K562 (cell line): ENCODE data around the gene TXNL1. TPM values are rescaled to one million over a fixed set of nuclear protein-coding genes. Genes with fewer than 3 reads are reported as not detected.

Experiments used
- ATAC-seq: fragments of 200-7000 bp; cut with Tn5 transposase; 3 replicates; pipeline ENCODE4 v1.9.1; 2020; ENCODE audit warnings: moderate library complexity
- BruUV-seq: library from RNA; stranded (reverse); fragments of 400-500 nt; replicated peaks from 2 replicates; lab custom pipeline; 2021; lab: Mats Ljungman, UMichigan
- CTCF ChIA-PET: fragments of 300-600 bp; formaldehyde crosslinking; extraction: SDS; loops from one replicate; lab custom pipeline; 2021; ENCODE audit warnings: low intra/inter-chr PET ratio; lab: Yijun Ruan, JAX
- POLR2A ChIA-PET: fragments of 300-600, 350-650 bp; sonication (Branson Sonifier 250); formaldehyde crosslinking; extraction: SDS; loops from one replicate; lab custom pipeline; 2021; ENCODE audit warnings: antibody characterized with exemption, inconsistent platforms; lab: Yijun Ruan, JAX
- DNase-seq, 4 experiments: peaks; one replicate each; pipeline versions ENCODE4 v3.0.0 to v3.0.0-alpha.2; 2011 to 2018; ENCODE audit warnings: low spot score in 3 of 4, mixed read lengths in 3 of 4; ENCODE audit errors: extremely low read depth in 1 of 4
- FAIRE-seq: peaks from 2 replicates; lab custom pipeline; 2011; peaks lifted over from hg19 to GRCh38; lab: Jason Lieb, UNC
- H2AFZ ChIP-seq: 2 replicates; pipeline ENCODE4 v1.6.0; 2011; ENCODE audit warnings: low read depth, low read length, control low read depth, inconsistent platforms
- H3K27ac ChIP-seq: fragments of 200-600 bp; 3 replicates; pipeline ENCODE4 v1.8.0; 2011; ENCODE audit warnings: low read depth, mild to moderate bottlenecking, control low read depth, inconsistent platforms, low read length, moderate library complexity, mixed read lengths; ENCODE audit errors: extremely low read depth
- H3K27me3 ChIP-seq, 2 experiments: fragments of 300-600 bp in 1 of 2; 2 replicates in 1 of 2; 3 replicates in 1 of 2; pipeline versions ENCODE4 v1.6.0 to v1.8.0; 2011; ENCODE audit warnings: inconsistent platforms in 2 of 2, low read length in 2 of 2, mild to moderate bottlenecking in 1 of 2, mixed read lengths in 1 of 2, moderate library complexity in 1 of 2; ENCODE audit not compliant: control insufficient read depth in 2 of 2, insufficient read depth in 2 of 2
- H3K36me3 ChIP-seq: fragments of 300-600 bp; 3 replicates; pipeline ENCODE4 v1.8.0; 2011; ENCODE audit warnings: mild to moderate bottlenecking, low read length, inconsistent platforms; ENCODE audit not compliant: control insufficient read depth, insufficient read depth
- H3K4me1 ChIP-seq, 2 experiments: fragments of 200-600 bp in 1 of 2; replicated peaks in 1 of 2; 2 replicates in 1 of 2; 3 replicates in 1 of 2; pipeline versions ENCODE4 v1.5.1 to v1.8.0; 2011; ENCODE audit warnings: inconsistent platforms in 2 of 2, low read length in 2 of 2, mild to moderate bottlenecking in 1 of 2, mixed read lengths in 1 of 2, moderate library complexity in 1 of 2; ENCODE audit not compliant: control insufficient read depth in 2 of 2, insufficient read depth in 2 of 2
- H3K4me2 ChIP-seq: 2 replicates; pipeline ENCODE4 v1.6.1; 2011; ENCODE audit warnings: low read length, control low read depth, inconsistent platforms, mixed read lengths; ENCODE audit not compliant: insufficient read depth
- H3K4me3 ChIP-seq: fragments of 200-600 bp; sonication (generic), shearing (Covaris generic); 2 replicates; pipeline ENCODE4 v1.5.1; 2016; ENCODE audit warnings: control low read depth, inconsistent platforms
- H3K79me2 ChIP-seq: fragments of 200-600 bp; 3 replicates; pipeline ENCODE4 v1.8.0; 2011; ENCODE audit warnings: low read length, inconsistent platforms; ENCODE audit not compliant: control insufficient read depth, insufficient read depth
- H3K9ac ChIP-seq, 2 experiments: 2 replicates each; pipeline versions ENCODE4 v1.6.0 to v1.6.1; 2011; ENCODE audit warnings: low read depth in 2 of 2, low read length in 2 of 2, control low read depth in 1 of 2, inconsistent platforms in 1 of 2, mild to moderate bottlenecking in 1 of 2, mixed read lengths in 1 of 2; ENCODE audit not compliant: insufficient read depth in 1 of 2
- H3K9me1 ChIP-seq: one replicate; pipeline ENCODE4 v1.6.0; 2011; ENCODE audit warnings: inconsistent platforms, mild to moderate bottlenecking, low read length, moderate library complexity; ENCODE audit not compliant: control insufficient read depth, insufficient read depth
- H3K9me3 ChIP-seq: replicated peaks from 2 replicates; pipeline ENCODE4 v1.5.1; 2011; ENCODE audit warnings: low read depth, low read length, inconsistent platforms; ENCODE audit not compliant: control insufficient read depth, insufficient read depth
- H4K20me1 ChIP-seq: replicated peaks from 2 replicates; pipeline ENCODE4 v1.6.1; 2011; ENCODE audit warnings: low read length, inconsistent platforms, mixed read lengths; ENCODE audit not compliant: control insufficient read depth, insufficient read depth
- CSDE1 ChIP-seq, 2 experiments: fragments of 450-650 bp; IDR thresholded peaks; 2 replicates each; pipeline ENCODE4 v1.6.1; 2016; ENCODE audit warnings: mild to moderate bottlenecking in 1 of 2
- GTF2E2 ChIP-seq: fragments of 200-800 bp; sonication (Bioruptor generic); IDR thresholded peaks from 2 replicates; pipeline ENCODE4 v1.6.1; 2016; ENCODE audit warnings: missing genetic modification characterization, missing compliant biosample characterization
- SPI1 ChIP-seq: IDR thresholded peaks from 2 replicates; pipeline ENCODE4 v1.6.1; 2011; ENCODE audit warnings: low read depth, low read length, control low read depth, borderline replicate concordance
- ZNF3 ChIP-seq: fragments of 250-450 bp; sonication (Bioruptor Pico); IDR thresholded peaks from 2 replicates; pipeline ENCODE4 v1.5.0; 2021; ENCODE audit warnings: mild to moderate bottlenecking, moderate library complexity
- WGBS: fragments of 100-300 bp; shearing (Covaris generic); methylation state at CpG from one replicate; pipeline ENCODE4 v1.1.6; 2016; ENCODE audit warnings: low coverage, mixed read lengths; ENCODE audit not compliant: insufficient coverage; ENCODE audit errors: missing lambda C conversion rate; 5-methylcytosine and 5-hydroxymethylcytosine counted together
- in situ Hi-C: fragments of 300-500 bp; cut with MboI; formaldehyde crosslinking; loops from 4 replicates; pipeline ENCODE4 v1.15.0; 2018; ENCODE audit warnings: inconsistent platforms, mixed read lengths
- intact Hi-C: fragments of 100-400 bp; cut with micrococcal nuclease; formaldehyde crosslinking; loops from 2 replicates; pipeline ENCODE4 v1.14.2; 2022
- polyA plus RNA-seq, 8 experiments: library from polyadenylated mRNA; depleted of rRNA in 4 of 8; stranded (reverse) in 5 of 8; unstranded in 3 of 8; fragments of >200 nt; fragmentation: Nextera tagmentation in 2 of 8; fragmentation: Illumina TruSeq in 1 of 8; extraction: Ambion mirVana in 2 of 8; extraction: Trizol in 1 of 8; gene quantifications; 2 replicates each; pipeline versions ENCODE4 v1.2.1 to v1.2.3, GENCODE V29; 2011 to 2014; ENCODE audit warnings: inconsistent platforms in 1 of 8, missing spikeins in 1 of 8
- total RNA-seq, 7 experiments: library from RNA; depleted of rRNA in 6 of 7; stranded (reverse); fragments of >200 nt in 6 of 7; fragmentation: Illumina TruSeq in 2 of 7; extraction: Trizol in 2 of 7; gene quantifications; 2 replicates each; pipeline versions ENCODE4 v1.2.1 to v1.2.3, GENCODE V29; 2011 to 2021; ENCODE audit warnings: low replicate concordance in 1 of 7

TXNL1 gene
- total and polyA plus RNA-seq, 9 of the 15 experiments (the other 6 are each of a cell fraction or from before 2014, with no cell fraction given): 45.4 to 103 (median 65.7) TPM

- no peak for FAIRE-seq
- no peak for DNase-seq
- WGBS: 24% methylated on average over 5 of the region's 5 CpGs
Measured at GRCh38 chr18:56562479-56562878, 75.9 kb downstream of the TXNL1 start.

GRCh38 chr18:56560992-56561391 lies 77.4 kb downstream of the TXNL1 start:
- DNase-seq: no peak
- 0% methylated on average over 2 of the region's 2 CpGs for WGBS
- Histone ChIP-seq H3K4me3 (no peak overlapping the region), H3K4me1 (peaks cover 0 to 3% of the 10 kb centered on the region in 2 experiments; a peak in 2 of 5 replicates), H3K9ac (no peak overlapping the region), H2AFZ (no peak overlapping the region), H3K4me2 (no peak overlapping the region), H3K27ac (no peak overlapping the region), H4K20me1 (no peaks in the 10 kb centered on the region), H3K36me3 (no peaks in the 10 kb centered on the region), H3K9me1 (no peaks in the 10 kb centered on the region), H3K9me3 (no peaks in the 10 kb centered on the region), H3K27me3 (peaks cover 0 to 3% of the 10 kb centered on the region in 2 experiments; a peak in 1 of 5 replicates), H3K79me2 (no peaks in the 10 kb centered on the region)
- no peak for FAIRE-seq
- POLR2A ChIA-PET: no interaction called here
- no peak for ATAC-seq
- intact Hi-C loops: no loop called here
- TF ChIP-seq ZNF3 (CRISPR knock-in tag) (no peak), SPI1 (peak; percentile 72)
- BruUV-seq: no TSS peak
- in situ Hi-C loops: loop anchor here (25.0 kb wide), 1 partner anchor 1324 kb away; no protein-coding TSS in a partner anchor
- CTCF ChIA-PET: no interaction called here

More at GRCh38 chr18:56562479-56562878, 75.9 kb downstream of the TXNL1 start:
- in situ Hi-C loops: loop anchor here (25.0 kb wide), 1 partner anchor 1325 kb away; no protein-coding TSS in a partner anchor
- CTCF ChIA-PET: no interaction called here
- H3K9me3 ChIP-seq: no peaks in the 10 kb centered on the region
- no peak overlapping the region for H3K4me2 ChIP-seq
- POLR2A ChIA-PET: no interaction called here
- peaks cover 0 to 3% of the 10 kb centered on the region in 2 experiments; a peak in 2 of 5 replicates for H3K4me1 ChIP-seq
- ATAC-seq: no peak
- no TSS peak for BruUV-seq
- no peaks in the 10 kb centered on the region for H4K20me1 ChIP-seq
- no peak overlapping the region; the same call in 1 of the 2 replicates for H2AFZ ChIP-seq
- intact Hi-C loops: no loop called here
- TF ChIP-seq GTF2E2 (tag) (no peak), CSDE1 (IDR thresholded peaks at IDR 0.05) (no peak)
- H3K9ac ChIP-seq: no peak overlapping the region
- no peak overlapping the region for H3K27ac ChIP-seq
- no peak overlapping the region for H3K4me3 ChIP-seq
- H3K9me1 ChIP-seq: no peaks in the 10 kb centered on the region
- H3K36me3 ChIP-seq: no peaks in the 10 kb centered on the region
- peaks cover 0 to 3% of the 10 kb centered on the region in 2 experiments; a peak in 2 of 5 replicates for H3K27me3 ChIP-seq
- H3K79me2 ChIP-seq: no peaks in the 10 kb centered on the region
